GM19023 (cell line): ENCODE measurements around the gene MAD1L1.
"Not testable (repeated sequence)": the region's sequence is repeated elsewhere in the genome, so short reads cannot be mapped to it uniquely, and the experiment has no call there.

Experiments
- ATAC-seq: cut with Tn5 transposase; IDR thresholded peaks from one replicate; pipeline ENCODE4 v1.9.1; 2021; ENCODE audit warnings: mild to moderate bottlenecking, moderate library complexity; ENCODE audit not compliant: unreplicated experiment

MAD1L1 gene

DNA sequence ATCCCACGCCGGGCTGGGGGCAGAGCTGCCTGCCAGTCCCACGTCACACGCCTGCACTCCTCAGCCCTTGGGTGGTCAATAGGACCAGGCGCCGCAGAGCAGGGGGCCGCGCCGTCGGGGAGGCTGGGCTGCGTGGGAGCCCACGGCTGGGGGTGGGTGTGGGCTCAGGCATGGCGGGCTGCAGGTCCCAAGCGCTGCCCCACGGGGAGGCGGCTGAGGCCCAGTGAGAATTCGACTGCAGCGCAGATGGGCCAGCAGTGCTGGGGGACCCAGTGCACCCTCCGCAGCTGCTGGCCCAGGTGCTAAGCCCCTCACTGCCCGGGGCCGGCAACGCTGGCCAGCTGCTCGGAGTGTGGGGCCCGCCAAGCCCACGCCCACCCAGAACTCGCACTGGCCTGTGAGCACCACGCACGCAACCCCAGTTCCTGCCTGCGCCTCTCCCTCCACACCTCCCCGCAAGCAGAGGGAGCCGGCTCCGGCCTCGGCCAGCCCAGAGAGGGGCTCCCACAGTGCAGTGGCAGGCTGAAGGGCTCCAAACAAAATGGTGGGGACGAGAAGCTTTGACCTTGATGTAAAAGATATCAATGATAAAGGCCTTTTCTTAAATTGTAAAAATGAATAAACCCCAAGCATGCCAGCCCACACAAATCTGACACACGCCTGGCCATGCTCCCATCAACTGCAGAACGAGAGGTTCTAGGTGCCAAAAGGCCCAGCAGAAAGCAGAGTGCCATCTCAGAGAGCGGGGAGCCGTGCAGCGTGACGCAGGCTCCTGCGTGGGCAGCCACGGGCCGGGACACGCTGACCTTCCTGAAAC is 255.5 kb downstream of the MAD1L1 start:
- no peak for ATAC-seq

DNA sequence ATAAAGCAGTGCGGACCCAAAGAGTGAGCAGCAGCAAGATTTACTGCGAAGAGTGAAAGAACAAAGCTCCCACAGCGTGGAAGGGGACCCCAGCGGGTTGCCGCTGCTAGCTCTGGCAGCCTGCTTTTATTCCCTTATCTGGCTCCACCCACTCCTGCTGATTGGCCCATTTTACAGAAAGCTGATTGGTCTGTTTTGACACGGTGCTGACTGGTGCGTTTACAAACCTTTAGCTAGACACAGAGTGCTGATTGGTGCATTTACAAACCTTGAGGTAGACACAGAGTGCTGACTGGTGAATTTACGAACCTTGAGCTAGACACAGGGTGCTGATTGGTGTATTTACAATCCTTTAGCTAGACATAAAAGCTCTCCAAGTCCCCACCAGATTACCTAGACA is 256.2 kb downstream of the MAD1L1 start:
- not testable (repeated sequence) for ATAC-seq

DNA sequence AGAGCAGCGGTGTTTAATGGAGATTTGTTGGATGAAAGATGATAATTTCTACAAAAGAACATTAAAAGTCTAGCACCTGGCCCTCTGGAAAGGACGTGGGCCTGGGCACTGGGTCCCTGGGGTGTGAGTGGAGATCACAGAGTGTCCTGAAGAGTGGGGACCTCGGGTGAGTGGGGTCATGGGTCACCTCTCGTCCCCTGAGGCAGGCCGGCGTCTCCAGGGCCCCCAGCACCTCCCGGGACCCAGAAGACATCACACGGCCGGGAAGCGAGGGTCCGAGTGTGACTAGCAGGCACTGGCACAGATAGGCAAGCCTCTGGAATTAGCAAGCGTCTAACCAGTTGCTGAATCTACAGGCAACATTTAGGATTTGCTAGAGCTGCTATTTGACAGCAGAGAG is 257.2 kb downstream of the MAD1L1 start:
- no peak for ATAC-seq

DNA sequence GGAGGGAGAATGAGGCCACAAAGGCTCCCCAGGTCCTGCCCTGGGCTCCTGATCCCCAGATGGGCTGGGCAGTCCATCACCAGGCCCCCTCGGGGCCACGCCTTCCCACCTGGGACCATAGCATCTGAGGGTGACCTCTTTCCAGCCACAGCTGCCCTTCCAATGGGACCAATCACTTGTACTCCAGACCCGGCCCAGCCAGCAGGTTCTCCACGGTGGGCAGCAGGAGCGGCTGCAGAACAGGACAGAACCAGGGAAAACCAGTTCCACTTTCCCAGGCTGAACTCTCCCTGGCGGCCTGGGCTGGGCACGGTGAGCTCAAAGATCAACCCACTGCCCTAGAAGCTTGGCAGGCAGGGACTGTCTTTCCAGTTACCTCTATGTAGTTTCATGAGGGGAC is 257.6 kb downstream of the MAD1L1 start:
- no peak for ATAC-seq

- no peak for ATAC-seq
Measured at GRCh38 chr7:1974290-1975101, 258.2 kb downstream of the MAD1L1 start.

DNA sequence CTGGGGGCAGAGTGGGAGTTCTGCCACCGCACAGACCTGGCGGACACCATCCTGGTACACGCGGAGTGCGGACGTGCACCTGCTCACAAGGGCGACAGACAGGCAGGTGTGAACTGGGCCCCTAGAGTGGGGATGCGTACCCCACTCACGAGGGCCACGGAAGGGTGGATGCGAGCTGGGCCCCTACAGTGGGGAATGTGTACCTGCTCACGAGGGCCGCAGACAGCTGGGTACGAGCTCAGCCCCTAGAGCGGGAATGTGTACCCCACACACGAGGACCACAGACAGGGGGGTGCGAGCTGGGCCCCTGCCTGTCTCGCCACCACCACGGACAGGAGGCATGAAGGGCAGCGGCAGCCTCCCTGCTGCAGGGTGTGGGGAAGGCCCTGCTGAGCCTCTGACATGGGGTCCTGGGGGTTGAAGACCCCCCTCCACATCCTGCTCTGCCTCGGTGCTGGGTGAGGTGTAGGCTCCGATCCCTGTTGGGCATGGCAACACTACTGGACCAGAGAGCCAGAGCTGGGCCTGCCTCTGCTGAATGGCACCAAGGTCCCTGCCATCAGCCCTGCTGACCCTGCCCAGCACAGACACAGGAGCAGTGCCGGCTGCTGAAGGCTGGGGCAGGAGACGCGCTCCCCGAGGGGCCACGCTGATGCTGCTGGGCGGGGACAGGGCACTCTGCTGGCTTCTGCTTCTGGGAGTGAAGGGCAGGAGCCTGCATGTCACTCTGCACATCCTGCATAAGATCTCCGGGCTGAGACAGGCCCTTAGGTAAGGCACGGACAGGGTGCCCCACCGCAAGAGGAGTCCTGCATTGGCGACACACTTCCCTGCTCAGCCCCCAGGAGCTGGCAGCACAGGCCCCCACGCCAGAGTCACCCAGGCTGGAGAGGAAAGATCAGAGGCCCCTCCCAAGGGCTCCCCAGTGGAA is 259.2 kb downstream of the MAD1L1 start:
- no peak for ATAC-seq

DNA sequence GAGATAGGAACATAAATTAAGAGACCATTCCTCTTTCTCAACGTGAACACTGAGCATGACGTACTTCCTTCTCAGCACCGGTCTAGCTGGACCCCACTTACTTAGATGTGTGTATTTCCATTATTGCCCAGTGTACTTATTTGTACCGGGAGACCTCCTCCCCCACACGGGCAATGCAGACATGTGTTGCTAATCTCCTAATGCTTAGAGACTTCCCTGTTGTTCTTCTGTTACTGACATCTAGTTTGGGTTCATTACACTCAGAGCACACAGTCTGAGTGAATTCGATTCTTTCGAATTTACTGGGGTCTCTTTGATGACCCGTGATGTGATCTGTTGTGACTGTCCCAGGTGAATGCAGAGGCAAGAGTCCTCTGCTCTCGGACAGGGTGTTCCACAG is 260.0 kb downstream of the MAD1L1 start:
- ATAC-seq = no peak

GRCh38 chr7:1971946-1972654 is 260.6 kb downstream of the MAD1L1 start:
- no peak for ATAC-seq

GRCh38 chr7:1970895-1971294 is 261.9 kb downstream of the MAD1L1 start:
- ATAC-seq = no peak

- ATAC-seq = not testable (repeated sequence)
Measured at GRCh38 chr7:1970285-1970660, 262.5 kb downstream of the MAD1L1 start.

DNA sequence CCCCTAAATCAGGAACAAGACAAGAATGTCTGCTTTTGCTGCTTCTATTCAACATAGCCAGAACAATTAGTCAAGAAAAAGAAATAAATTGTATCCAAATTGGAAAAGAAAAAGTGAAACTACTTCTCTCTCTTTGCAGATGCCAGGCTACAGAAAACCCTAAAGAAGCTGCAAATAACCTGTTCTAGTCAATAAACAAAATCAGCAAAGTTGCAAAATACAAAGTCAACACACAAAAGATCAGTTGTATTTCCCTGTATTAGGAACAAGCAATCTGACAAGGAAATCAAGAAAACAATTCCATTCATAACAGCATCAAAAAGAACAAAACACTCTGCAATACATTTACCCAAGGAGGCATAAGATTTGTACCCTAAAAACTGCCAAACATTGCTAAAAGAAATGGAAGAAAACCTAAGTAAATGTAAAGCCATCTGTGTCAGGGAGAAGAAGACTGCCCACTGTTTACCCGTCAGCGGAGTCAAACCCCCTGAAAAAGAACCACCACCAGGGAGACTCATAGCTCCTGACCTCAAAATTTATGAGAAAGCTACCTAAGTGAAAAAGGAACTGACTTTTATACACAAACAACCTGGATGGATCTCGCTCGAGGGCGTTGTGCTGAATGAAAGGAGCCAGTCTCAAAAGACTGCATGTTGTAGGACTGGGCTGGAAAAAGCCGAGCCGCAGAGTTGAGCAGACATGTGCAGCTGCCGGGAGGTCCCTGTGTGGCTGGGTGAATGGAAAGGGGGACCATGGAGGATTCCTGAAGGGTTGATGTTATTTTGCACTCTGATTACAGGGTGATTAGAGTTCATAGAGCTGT is 263.1 kb downstream of the MAD1L1 start:
- ATAC-seq = no peak

GRCh38 chr7:1968397-1969111 is 264.2 kb downstream of the MAD1L1 start:
- no peak for ATAC-seq

GRCh38 chr7:1967512-1968396 is 265.0 kb downstream of the MAD1L1 start:
- ATAC-seq = no peak

GRCh38 chr7:1966631-1967200 is 266.0 kb downstream of the MAD1L1 start:
- no peak for ATAC-seq

DNA sequence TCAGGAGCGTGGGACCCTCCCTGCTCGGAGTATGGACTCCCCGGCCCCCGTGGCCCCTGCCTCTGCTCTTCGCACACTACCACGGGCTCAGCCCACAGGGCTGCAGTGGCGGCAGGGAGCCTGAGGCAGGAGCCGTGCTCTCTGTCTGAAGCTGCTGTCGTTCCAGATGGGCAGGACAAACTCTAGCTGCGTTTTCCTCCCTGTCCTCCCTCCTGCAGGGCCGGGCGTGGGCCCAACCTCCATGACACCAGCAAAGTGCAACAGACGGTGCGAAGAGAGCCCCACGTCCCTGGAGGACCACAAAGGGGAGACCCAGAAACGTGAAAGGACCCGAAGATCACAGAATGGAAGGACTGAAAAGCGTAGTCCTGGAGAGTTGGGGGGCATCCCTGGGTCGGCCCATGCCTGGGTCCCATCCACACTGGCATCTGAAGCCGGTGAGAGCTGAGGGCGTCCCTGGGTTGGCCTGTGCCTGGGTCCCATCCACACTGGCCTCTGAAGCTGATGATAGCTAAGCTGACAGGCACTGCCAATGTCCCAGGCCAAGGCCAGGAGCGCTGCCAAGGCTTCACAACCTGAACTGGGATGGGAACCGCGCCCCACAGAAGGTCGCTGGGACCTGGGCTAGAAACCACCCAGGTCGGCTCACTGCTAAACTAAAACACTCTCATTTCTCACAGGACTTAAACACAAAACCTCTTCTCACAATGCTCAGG is 267.0 kb downstream of the MAD1L1 start:
- no peak for ATAC-seq

GRCh38 chr7:1964913-1965578 is 267.7 kb downstream of the MAD1L1 start:
- no peak for ATAC-seq
